ENCODE data around the gene PLK1.

Gene PLK1

GRCh38 chr16:23729503-23730424, 51.1 kb downstream of the PLK1 start:
- no peak for TF ChIP-seq POLR2AphosphoS5 (IDR thresholded peaks at IDR 0.05; ENCODE audit: low read depth, low read length)
- peak; percentile 44 for TF ChIP-seq FOXP2 (optimal IDR thresholded peaks at IDR 0.05; ENCODE audit: borderline replicate concordance, extremely low read depth, extremely low read length, insufficient read depth)

GRCh38 chr16:23734176-23734893, 55.6 kb downstream of the PLK1 start:
- TF ChIP-seq FOXP2 (optimal IDR thresholded peaks at IDR 0.05; ENCODE audit: borderline replicate concordance, extremely low read depth, extremely low read length, insufficient read depth) (no peak), POLR2AphosphoS5 (IDR thresholded peaks at IDR 0.05; ENCODE audit: low read depth, low read length) (no peak), REST (IDR thresholded peaks at IDR 0.05; ENCODE audit: insufficient read depth in 1 of 2, low read depth in 2 of 2, low read length in 2 of 2) (no peak), SIN3A (IDR thresholded peaks at IDR 0.05; ENCODE audit: borderline replicate concordance, insufficient read depth, low read length) (no peak), TAF1 (IDR thresholded peaks at IDR 0.05; ENCODE audit: borderline replicate concordance, insufficient read depth, low read length) (no peak)

- TF ChIP-seq FOXP2 (optimal IDR thresholded peaks at IDR 0.05; ENCODE audit: borderline replicate concordance, extremely low read depth, extremely low read length, insufficient read depth) = no peak
- no peak for TF ChIP-seq TAF1 (IDR thresholded peaks at IDR 0.05; ENCODE audit: borderline replicate concordance, insufficient read depth, low read length)
- TF ChIP-seq REST (IDR thresholded peaks at IDR 0.05; ENCODE audit: insufficient read depth in 1 of 2, low read depth in 2 of 2, low read length in 2 of 2) = no peak
- TF ChIP-seq POLR2AphosphoS5 (IDR thresholded peaks at IDR 0.05; ENCODE audit: low read depth, low read length) = no peak
- TF ChIP-seq SIN3A (IDR thresholded peaks at IDR 0.05; ENCODE audit: borderline replicate concordance, insufficient read depth, low read length) = no peak
Observed at GRCh38 chr16:23739516-23739915, 60.8 kb downstream of the PLK1 start.

All from PFSK-1 (cell line).